ENCODE data around the gene VEGFD. TPM values are rescaled to one million over a fixed set of nuclear protein-coding genes. Genes with fewer than 3 reads are reported as not detected.

Gene VEGFD
- total RNA-seq, 2 donors from 2014 or later, result 0.27 to 0.42 TPM

- H3K9me3 ChIP-seq (ENCODE audit: control insufficient read depth, low read length), result no peaks in the 10 kb centered on the region
- H3K27ac ChIP-seq (ENCODE audit: low read depth, low read length), result no peak overlapping the region
- 100% methylated on average over 2 of the region's 4 CpGs; no CpG with 5 or more reads in 1 of the 2 experiments for WGBS, 2 experiments (ENCODE audit: insufficient coverage in 1 of 2, insufficient read length in 1 of 2)
- no peaks in the 10 kb centered on the region for H3K27me3 ChIP-seq (ENCODE audit: control insufficient read depth, insufficient read depth, low read length, poor library complexity, severe bottlenecking)
- no peak overlapping the region for H3K4me3 Mint-ChIP-seq
- H3K4me1 Mint-ChIP-seq, result no peaks in the 10 kb centered on the region
- peaks cover 2% of the 10 kb centered on the region for H3K9me3 Mint-ChIP-seq
- H3K27me3 Mint-ChIP-seq (ENCODE audit: insufficient read depth), result no peaks in the 10 kb centered on the region
- no peak overlapping the region for H3K9ac ChIP-seq (ENCODE audit: extremely low read depth, low read length, poor library complexity, severe bottlenecking)
- H3K4me3 ChIP-seq (ENCODE audit: low read length), result no peak overlapping the region
- H3K36me3 Mint-ChIP-seq (ENCODE audit: low read depth), result peaks cover 22% of the 10 kb centered on the region
- H3K4me1 ChIP-seq (ENCODE audit: control insufficient read depth, insufficient read depth, low read length), result no peaks in the 10 kb centered on the region
- DNase-seq, result no peak
- peaks cover 25% of the 10 kb centered on the region for H3K36me3 ChIP-seq (ENCODE audit: control insufficient read depth, insufficient read depth, low read length)
- H3K27ac Mint-ChIP-seq, result no peak overlapping the region
- TF ChIP-seq CTCF (conservative IDR thresholded peaks at IDR 0.05), result no peak
Observed at GRCh38 chrX:15319075-15319474, 65.1 kb downstream of the VEGFD start.

- Mint-ChIP-seq H3K4me1 (no peaks in the 10 kb centered on the region), H3K27ac (no peak within 1 kb of the TSS), H3K9me3 (peaks cover 2% of the 10 kb centered on the region), H3K36me3 (ENCODE audit: low read depth) (peaks cover 11% of the 10 kb centered on the region), H3K4me3 (no peak within 1 kb of the TSS), H3K27me3 (ENCODE audit: insufficient read depth) (peaks cover 2% of the 10 kb centered on the region)
- H3K4me3 ChIP-seq (ENCODE audit: low read length), result no peak within 1 kb of the TSS
- peaks cover 4% of the 10 kb centered on the region for H3K36me3 ChIP-seq (ENCODE audit: control insufficient read depth, insufficient read depth, low read length)
- WGBS, 2 experiments (ENCODE audit: insufficient coverage in 1 of 2, insufficient read length in 1 of 2), result 91% methylated on average over 2 of the region's 3 CpGs; no CpG with 5 or more reads in 1 of the 2 experiments
- DNase-seq, result no peak
- H3K4me1 ChIP-seq (ENCODE audit: control insufficient read depth, insufficient read depth, low read length), result no peaks in the 10 kb centered on the region
- no peak within 1 kb of the TSS for H3K9ac ChIP-seq (ENCODE audit: extremely low read depth, low read length, poor library complexity, severe bottlenecking)
- TF ChIP-seq CTCF (conservative IDR thresholded peaks at IDR 0.05), result no peak
- no peak within 1 kb of the TSS for H3K27ac ChIP-seq (ENCODE audit: low read depth, low read length)
- no peaks in the 10 kb centered on the region for H3K9me3 ChIP-seq (ENCODE audit: control insufficient read depth, low read length)
- no peaks in the 10 kb centered on the region for H3K27me3 ChIP-seq (ENCODE audit: control insufficient read depth, insufficient read depth, low read length, poor library complexity, severe bottlenecking)
Observed at GRCh38 chrX:15315509-15315908, 68.7 kb downstream of the VEGFD start, which contains the start of gene ASB11. TSS of gene ASB11 (minus strand) at chrX:15315640. CDS start at chrX:15315605, 35 bp downstream.

- H3K27me3 ChIP-seq (ENCODE audit: control insufficient read depth, insufficient read depth, low read length, poor library complexity, severe bottlenecking), result no peaks in the 10 kb centered on the region
- H3K27ac Mint-ChIP-seq, result no peak overlapping the region
- no peak for TF ChIP-seq CTCF (conservative IDR thresholded peaks at IDR 0.05)
- WGBS, 2 experiments (ENCODE audit: insufficient coverage in 1 of 2, insufficient read length in 1 of 2), result 85% methylated on average over 2 of the region's 2 CpGs; no CpG with 5 or more reads in 1 of the 2 experiments
- no peaks in the 10 kb centered on the region for H3K9me3 ChIP-seq (ENCODE audit: control insufficient read depth, low read length)
- no peaks in the 10 kb centered on the region for H3K4me1 ChIP-seq (ENCODE audit: control insufficient read depth, insufficient read depth, low read length)
- peaks cover 2% of the 10 kb centered on the region for H3K27me3 Mint-ChIP-seq (ENCODE audit: insufficient read depth)
- H3K36me3 ChIP-seq (ENCODE audit: control insufficient read depth, insufficient read depth, low read length), result peaks cover 2% of the 10 kb centered on the region
- H3K4me3 ChIP-seq (ENCODE audit: low read length), result no peak overlapping the region
- no peak overlapping the region for H3K4me3 Mint-ChIP-seq
- no peak for DNase-seq
- H3K4me1 Mint-ChIP-seq, result no peaks in the 10 kb centered on the region
- peaks cover 2% of the 10 kb centered on the region for H3K9me3 Mint-ChIP-seq
- no peak overlapping the region for H3K27ac ChIP-seq (ENCODE audit: low read depth, low read length)
- no peak overlapping the region for H3K9ac ChIP-seq (ENCODE audit: extremely low read depth, low read length, poor library complexity, severe bottlenecking)
- peaks cover 8% of the 10 kb centered on the region for H3K36me3 Mint-ChIP-seq (ENCODE audit: low read depth)
Observed at GRCh38 chrX:15314472-15314871, 69.7 kb downstream of the VEGFD start.
